ENCODE measurements around the gene MUTYH.

DNA sequence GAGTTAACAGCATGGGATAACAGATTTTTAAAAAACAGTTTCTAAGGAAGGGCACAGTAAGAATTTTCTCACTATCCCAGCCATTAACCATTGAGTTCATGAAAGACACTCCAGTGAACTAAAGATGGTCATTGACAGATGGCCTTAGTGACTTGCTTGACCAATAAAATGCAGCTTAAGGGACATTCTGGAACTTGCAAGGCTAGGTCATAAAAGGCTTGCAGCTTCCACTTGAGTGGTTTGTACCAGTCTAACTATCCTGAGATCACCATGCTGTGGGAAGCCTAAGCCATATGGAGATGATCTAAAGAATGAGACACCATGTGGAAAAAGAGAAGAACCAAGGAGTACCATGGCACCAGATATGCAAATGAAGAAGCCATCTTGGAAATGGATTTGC lies 37.9 kb upstream of the MUTYH start:
- TF ChIP-seq POLR2A (IDR thresholded peaks at IDR 0.05) (no peak), CTCF (IDR thresholded peaks at IDR 0.05) (no peak)

Data from ovary (tissue), 3 donors.